Upper lobe of right lung (tissue), 1 donor: ENCODE results near the gene IKZF1. TPM values are rescaled to one million over a fixed set of nuclear protein-coding genes. Genes with fewer than 3 reads are reported as not detected.
A peak's percentile ranks its signal among the peaks of the same experiment; 100 is the strongest.

Experiments
- ATAC-seq: fragments of 200-7000 bp; cut with Tn5 transposase; one replicate; pipeline ENCODE4 v1.9.1; 2020; ENCODE audit warnings: mild to moderate bottlenecking, moderate library complexity
- DNase-seq: peaks from one replicate; pipeline ENCODE4 v3.0.0-alpha.2; 2020
- H3K27ac ChIP-seq: fragments of 200-600 bp; one replicate; pipeline ENCODE4 v1.8.0; 2022
- H3K27me3 ChIP-seq: fragments of 200-600 bp; one replicate; pipeline ENCODE4 v1.8.0; 2022; ENCODE audit warnings: mild to moderate bottlenecking
- H3K36me3 ChIP-seq: fragments of 200-600 bp; one replicate; pipeline ENCODE4 v1.8.0; 2022
- H3K4me1 ChIP-seq: fragments of 200-600 bp; one replicate; pipeline ENCODE4 v1.8.0; 2022
- H3K4me3 ChIP-seq: fragments of 200-600 bp; one replicate; pipeline ENCODE4 v1.8.0; 2022; ENCODE audit warnings: mild to moderate bottlenecking
- H3K9me3 ChIP-seq: fragments of 200-600 bp; one replicate; pipeline ENCODE4 v1.8.0; 2022
- CTCF ChIP-seq: fragments of 200-600 bp; IDR thresholded peaks from one replicate; pipeline ENCODE4 v1.8.0; 2022; ENCODE audit warnings: antibody characterized with exemption
- intact Hi-C: fragments of 100-400 bp; cut with DNase I; formaldehyde crosslinking; loops from one replicate; pipeline ENCODE4 v1.11.0; 2022
- total RNA-seq: library from RNA; stranded (reverse); fragmentation: NEBNext Ultra II Directional; extraction: Animal tissue kit (Norgen Biotek cat#: 25700); gene quantifications from one replicate; pipeline ENCODE4 v1.2.1, GENCODE V29; 2021
- donor health status: DM: no; HTN: yes; CAD: no; lungs with severe emphysema.

IKZF1 gene
- total RNA-seq, 1 donor from 2014 or later, result 41.4 TPM

- no peaks in the 10 kb centered on the region for H3K36me3 ChIP-seq
- no peaks in the 10 kb centered on the region for H3K27me3 ChIP-seq
- DNase-seq, result no peak
- peaks cover 11% of the 10 kb centered on the region for H3K4me1 ChIP-seq
- H3K27ac ChIP-seq, result no peak overlapping the region
- TF ChIP-seq CTCF, result no peak
- H3K9me3 ChIP-seq, result no peaks in the 10 kb centered on the region
- H3K4me3 ChIP-seq, result no peak overlapping the region
- peak; percentile 64 for ATAC-seq
- intact Hi-C loops, result no loop called here
Observed at GRCh38 chr7:50284296-50284695, 20.2 kb upstream of the IKZF1 start.

GRCh38 chr7:50285269-50285668, 19.2 kb upstream of the IKZF1 start:
- Histone ChIP-seq H3K27ac (no peak overlapping the region), H3K4me3 (no peak overlapping the region), H3K9me3 (no peaks in the 10 kb centered on the region), H3K27me3 (no peaks in the 10 kb centered on the region), H3K36me3 (no peaks in the 10 kb centered on the region), H3K4me1 (peaks cover 11% of the 10 kb centered on the region)
- ATAC-seq, result peak; percentile 66
- DNase-seq, result no peak
- no peak for TF ChIP-seq CTCF
- intact Hi-C loops, result no loop called here

GRCh38 chr7:50287129-50287528, 17.4 kb upstream of the IKZF1 start:
- no peak overlapping the region for H3K4me3 ChIP-seq
- no peaks in the 10 kb centered on the region for H3K36me3 ChIP-seq
- no peak overlapping the region for H3K27ac ChIP-seq
- TF ChIP-seq CTCF, result no peak
- H3K4me1 ChIP-seq, result peaks cover 6% of the 10 kb centered on the region
- H3K9me3 ChIP-seq, result no peaks in the 10 kb centered on the region
- intact Hi-C loops, result no loop called here
- no peak for ATAC-seq
- H3K27me3 ChIP-seq, result no peaks in the 10 kb centered on the region
- no peak for DNase-seq

GRCh38 chr7:50292165-50292757, 12.3 kb upstream of the IKZF1 start:
- no peak for TF ChIP-seq CTCF
- DNase-seq (no peak), ATAC-seq (no peak)
- Histone ChIP-seq H3K36me3 (no peaks in the 10 kb centered on the region), H3K4me1 (no peaks in the 10 kb centered on the region), H3K27ac (no peak overlapping the region), H3K4me3 (no peak overlapping the region), H3K9me3 (no peaks in the 10 kb centered on the region), H3K27me3 (no peaks in the 10 kb centered on the region)
- intact Hi-C loops, result no loop called here

- no peak overlapping the region for H3K4me3 ChIP-seq
- intact Hi-C loops, result no loop called here
Observed at GRCh38 chr7:50292763-50293162, 11.8 kb upstream of the IKZF1 start.

More at GRCh38 chr7:50292763-50293162, 11.8 kb upstream of the IKZF1 start:
- TF ChIP-seq CTCF, result no peak
- H3K9me3 ChIP-seq, result no peaks in the 10 kb centered on the region
- H3K27ac ChIP-seq, result no peak overlapping the region
- no peaks in the 10 kb centered on the region for H3K36me3 ChIP-seq
- no peaks in the 10 kb centered on the region for H3K4me1 ChIP-seq
- no peaks in the 10 kb centered on the region for H3K27me3 ChIP-seq
- DNase-seq (no peak), ATAC-seq (no peak)
